Endothelial cell of umbilical vein (primary cell): ENCODE data around the gene R3HDM2. TPM values are rescaled to one million over a fixed set of nuclear protein-coding genes. Genes with fewer than 3 reads are reported as not detected.

Experiments
- BruUV-seq: library from RNA; stranded (reverse); fragments of 400-500 nt; replicated peaks from 2 replicates; lab custom pipeline; 2021; lab: Mats Ljungman, UMichigan
- CTCF ChIA-PET: fragments of 300-600, 350-600 bp; sonication (Branson Sonifier 250); formaldehyde crosslinking; loops from one replicate; lab custom pipeline; 2021; ENCODE audit warnings: antibody characterized with exemption, inconsistent platforms; lab: Charles Lee
- POLR2A ChIA-PET: fragments of 300-600, 350-600 bp; sonication (Branson Sonifier 250); formaldehyde crosslinking; loops from one replicate; lab custom pipeline; 2021; ENCODE audit warnings: antibody characterized with exemption, inconsistent platforms; lab: Charles Lee
- DNase-seq: peaks from one replicate; pipeline ENCODE4 v3.0.0-alpha.2; 2011; ENCODE audit warnings: low read depth, low spot score
- FAIRE-seq: peaks from 2 replicates; lab custom pipeline; 2011; peaks lifted over from hg19 to GRCh38; lab: Jason Lieb, UNC
- H2AFZ ChIP-seq: 2 replicates; pipeline ENCODE4 v1.6.0; 2012; ENCODE audit warnings: low read depth, low read length, control low read depth, inconsistent platforms
- H3K27ac ChIP-seq: 2 replicates; pipeline ENCODE4 v1.5.1; 2011; ENCODE audit warnings: low read depth, mild to moderate bottlenecking, control low read depth, low read length, moderate library complexity; ENCODE audit not compliant: insufficient read depth
- H3K27me3 ChIP-seq, 2 experiments: 2 replicates each; pipeline versions ENCODE4 v1.6.0 to v1.6.1; 2011; ENCODE audit warnings: low read length in 2 of 2, mixed read lengths in 1 of 2; ENCODE audit not compliant: control insufficient read depth in 2 of 2, insufficient read depth in 2 of 2
- H3K36me3 ChIP-seq, 2 experiments: 2 replicates in 1 of 2; 3 replicates in 1 of 2; pipeline ENCODE4 v1.5.1; 2011; ENCODE audit warnings: low read length in 2 of 2, mild to moderate bottlenecking in 1 of 2, moderate library complexity in 1 of 2; ENCODE audit not compliant: control insufficient read depth in 2 of 2, insufficient read depth in 2 of 2; ENCODE audit errors: extremely low read depth in 1 of 2
- H3K4me1 ChIP-seq: 3 replicates; pipeline ENCODE4 v1.5.1; 2011; ENCODE audit warnings: mild to moderate bottlenecking, low read length; ENCODE audit not compliant: control insufficient read depth, insufficient read depth; ENCODE audit errors: extremely low read depth
- H3K4me2 ChIP-seq: 2 replicates; pipeline ENCODE4 v1.6.1; 2011; ENCODE audit warnings: low read length, control low read depth, mixed read lengths; ENCODE audit not compliant: insufficient read depth
- H3K4me3 ChIP-seq, 3 experiments: fragments of 200-600 bp in 1 of 3; sonication (generic), shearing (Covaris generic) in 1 of 3; replicated peaks in 1 of 3; 2 replicates each; pipeline ENCODE4 v1.5.1; 2011 to 2016; ENCODE audit warnings: control low read depth in 3 of 3, low read length in 3 of 3, mild to moderate bottlenecking in 2 of 3, inconsistent platforms in 1 of 3, low read depth in 1 of 3, moderate library complexity in 1 of 3; ENCODE audit not compliant: insufficient read depth in 1 of 3
- H3K79me2 ChIP-seq: 2 replicates; pipeline ENCODE4 v1.6.0; 2012; ENCODE audit warnings: low read length, inconsistent platforms; ENCODE audit not compliant: control insufficient read depth, insufficient read depth
- H3K9ac ChIP-seq: replicated peaks from 2 replicates; pipeline ENCODE3; 2011; ENCODE audit warnings: low read length, control low read depth; ENCODE audit not compliant: insufficient read depth; ENCODE audit errors: extremely low read depth
- H3K9me1 ChIP-seq: replicated peaks from 3 replicates; pipeline ENCODE4 v1.6.0; 2011; ENCODE audit warnings: mild to moderate bottlenecking, low read length; ENCODE audit not compliant: control insufficient read depth, insufficient read depth; ENCODE audit errors: extremely low read depth
- H3K9me3 ChIP-seq: replicated peaks from 2 replicates; pipeline ENCODE4 v1.5.1; 2012; ENCODE audit warnings: low read length, inconsistent platforms; ENCODE audit not compliant: control insufficient read depth, insufficient read depth
- H4K20me1 ChIP-seq: replicated peaks from 2 replicates; pipeline ENCODE3; 2011; ENCODE audit warnings: mild to moderate bottlenecking, low read length; ENCODE audit not compliant: control insufficient read depth, insufficient read depth; ENCODE audit errors: extremely low read depth
- EZH2 ChIP-seq: IDR thresholded peaks from 2 replicates; pipeline ENCODE4 v1.6.1; 2012; ENCODE audit warnings: borderline replicate concordance, low read depth, mild to moderate bottlenecking, moderate library complexity, low read length, inconsistent platforms; ENCODE audit not compliant: severe bottlenecking
- FOS ChIP-seq: IDR thresholded peaks from 2 replicates; pipeline ENCODE4 v1.6.1; 2011; ENCODE audit warnings: mild to moderate bottlenecking, low read length, moderate library complexity, borderline replicate concordance; ENCODE audit not compliant: insufficient read depth
- GATA2 ChIP-seq: IDR thresholded peaks from 2 replicates; pipeline ENCODE4 v1.7.0; 2011; ENCODE audit warnings: low read depth, mild to moderate bottlenecking, moderate library complexity, mixed read lengths, low read length; ENCODE audit not compliant: insufficient read length, insufficient read depth
- JUN ChIP-seq: IDR thresholded peaks from 2 replicates; pipeline ENCODE4 v1.6.1; 2011; ENCODE audit warnings: borderline replicate concordance, low read depth; ENCODE audit not compliant: insufficient read length, insufficient read depth
- MYC ChIP-seq: IDR thresholded peaks from one replicate; pipeline ENCODE4 v1.6.1; 2011; ENCODE audit warnings: mild to moderate bottlenecking, low read depth, low read length
- POLR2A ChIP-seq: IDR thresholded peaks from 2 replicates; pipeline ENCODE4 v1.6.1; 2012; ENCODE audit warnings: low read depth, mild to moderate bottlenecking, control low read depth, low read length
- POLR2AphosphoS5 ChIP-seq: IDR thresholded peaks from 2 replicates; pipeline ENCODE4 v1.6.1; 2012; ENCODE audit warnings: low read depth, mild to moderate bottlenecking, control low read depth, low read length, moderate library complexity; ENCODE audit not compliant: insufficient read depth
- dilution Hi-C: fragments of 300-500 bp; cut with MboI; formaldehyde crosslinking; loops from one replicate; pipeline ENCODE4 v1.15.0; 2019; ENCODE audit warnings: low sequenced_read_pairs; ENCODE audit not compliant: extremely low pct_ligation_motif_present
- intact Hi-C: fragments of 100-400 bp; cut with micrococcal nuclease; formaldehyde crosslinking; loops from one replicate; pipeline ENCODE4 v1.10.0; 2022
- polyA plus RNA-seq, 4 experiments: library from polyadenylated mRNA; depleted of rRNA in 3 of 4; stranded (reverse) in 3 of 4; unstranded in 1 of 4; fragments of >200 nt; gene quantifications; 2 replicates each; pipeline versions ENCODE4 v1.2.1 to v1.2.3, GENCODE V29; 2011 to 2012; ENCODE audit warnings: missing spikeins in 1 of 4
- total RNA-seq: library from RNA; stranded (reverse); gene quantifications from 2 replicates; pipeline ENCODE4 v1.2.3, GENCODE V29; 2021
- TF ChIP-seq, protein P1 (sequence below): IDR thresholded peaks from 2 replicates; pipeline ENCODE4 v1.6.1; 2011; ENCODE audit not compliant: insufficient read depth, insufficient read length
- TF ChIP-seq, protein P2 (sequence below), 2 donors: IDR thresholded peaks; 1 replicate in 1 of 2; 2 replicates in 1 of 2; pipeline ENCODE4 v1.5.1; 2011; ENCODE audit warnings: low read length in 2 of 2, mild to moderate bottlenecking in 2 of 2, moderate library complexity in 2 of 2, control low read depth in 1 of 2, inconsistent platforms in 1 of 2, low read depth in 1 of 2; ENCODE audit not compliant: insufficient read depth in 1 of 2; ENCODE audit errors: extremely low read depth in 1 of 2

R3HDM2 gene
- total and polyA plus RNA-seq, 2 donors (not counting 3 experiments of a cell fraction or from before 2014, with no cell fraction given) = 26.1 to 31.3 TPM

DNA sequence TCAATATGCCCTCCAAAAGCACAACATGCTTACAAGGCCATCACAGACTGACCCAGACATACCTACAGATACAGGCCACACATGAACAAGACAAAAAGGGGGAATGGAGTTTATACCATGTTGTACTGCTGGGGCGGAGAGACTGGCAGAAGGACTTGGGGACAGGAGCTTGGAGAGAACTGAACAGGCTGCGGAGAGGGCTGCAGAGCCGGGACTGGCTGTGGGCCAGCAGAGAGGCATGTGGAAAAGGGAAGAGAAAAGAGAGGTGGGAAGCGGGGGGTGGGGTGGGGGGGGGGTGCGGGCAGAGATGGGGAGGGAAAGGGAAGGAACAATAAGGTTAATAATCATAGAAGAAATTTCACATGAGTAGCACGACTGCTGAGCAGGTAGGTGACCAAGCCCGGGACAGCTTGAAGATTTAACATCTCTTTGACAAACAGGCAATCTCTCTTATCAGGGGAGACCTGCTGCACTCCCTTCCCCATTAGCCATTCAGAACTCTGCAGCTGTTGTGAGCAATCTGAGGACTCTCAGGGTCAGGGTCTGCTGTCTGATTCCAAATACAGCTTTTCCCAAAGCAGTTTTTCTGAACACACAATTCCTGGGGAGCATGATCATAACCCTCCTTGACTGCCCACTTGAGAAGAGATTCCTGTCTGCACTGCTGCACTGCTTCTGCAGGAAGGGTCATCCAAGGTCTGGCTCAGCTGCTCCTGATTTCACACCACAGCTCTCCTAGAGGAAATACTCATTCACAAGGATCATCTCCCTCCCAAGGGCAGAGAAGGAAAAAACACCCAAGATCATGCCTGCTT, 158.3 kb downstream of the R3HDM2 start:
- no peak for FAIRE-seq
- TF ChIP-seq, protein P1, sequence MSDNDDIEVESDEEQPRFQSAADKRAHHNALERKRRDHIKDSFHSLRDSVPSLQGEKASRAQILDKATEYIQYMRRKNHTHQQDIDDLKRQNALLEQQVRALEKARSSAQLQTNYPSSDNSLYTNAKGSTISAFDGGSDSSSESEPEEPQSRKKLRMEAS = no peak
- TF ChIP-seq, protein P2, sequence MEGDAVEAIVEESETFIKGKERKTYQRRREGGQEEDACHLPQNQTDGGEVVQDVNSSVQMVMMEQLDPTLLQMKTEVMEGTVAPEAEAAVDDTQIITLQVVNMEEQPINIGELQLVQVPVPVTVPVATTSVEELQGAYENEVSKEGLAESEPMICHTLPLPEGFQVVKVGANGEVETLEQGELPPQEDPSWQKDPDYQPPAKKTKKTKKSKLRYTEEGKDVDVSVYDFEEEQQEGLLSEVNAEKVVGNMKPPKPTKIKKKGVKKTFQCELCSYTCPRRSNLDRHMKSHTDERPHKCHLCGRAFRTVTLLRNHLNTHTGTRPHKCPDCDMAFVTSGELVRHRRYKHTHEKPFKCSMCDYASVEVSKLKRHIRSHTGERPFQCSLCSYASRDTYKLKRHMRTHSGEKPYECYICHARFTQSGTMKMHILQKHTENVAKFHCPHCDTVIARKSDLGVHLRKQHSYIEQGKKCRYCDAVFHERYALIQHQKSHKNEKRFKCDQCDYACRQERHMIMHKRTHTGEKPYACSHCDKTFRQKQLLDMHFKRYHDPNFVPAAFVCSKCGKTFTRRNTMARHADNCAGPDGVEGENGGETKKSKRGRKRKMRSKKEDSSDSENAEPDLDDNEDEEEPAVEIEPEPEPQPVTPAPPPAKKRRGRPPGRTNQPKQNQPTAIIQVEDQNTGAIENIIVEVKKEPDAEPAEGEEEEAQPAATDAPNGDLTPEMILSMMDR (IDR thresholded peaks at IDR 0.05; ENCODE audit: extremely low read depth in 1 of 2, insufficient read depth in 1 of 2, low read depth in 1 of 2, low read length in 2 of 2) = no peak
- TF ChIP-seq EZH2 (no peak), MYC (no peak), POLR2A (no peak), JUN (no peak), GATA2 (no peak), POLR2AphosphoS5 (no peak), FOS (no peak)
- Histone ChIP-seq H3K79me2 (no peaks in the 10 kb centered on the region), H2AFZ (no peak overlapping the region), H3K4me3 (no peak overlapping the region), H3K4me1 (peaks cover 10% of the 10 kb centered on the region), H4K20me1 (no peaks in the 10 kb centered on the region), H3K9me1 (no peaks in the 10 kb centered on the region), H3K4me2 (no peak overlapping the region), H3K9me3 (no peaks in the 10 kb centered on the region), H3K9ac (no peak overlapping the region), H3K27me3 (no peaks in the 10 kb centered on the region), H3K27ac (no peak overlapping the region), H3K36me3 (peaks cover 4 to 5% of the 10 kb centered on the region in 2 experiments)
- DNase-seq = peak; percentile 63
- POLR2A ChIA-PET = no interaction called here
- dilution Hi-C loops (no loop called here), intact Hi-C loops (no loop called here)
- BruUV-seq = no TSS peak
- CTCF ChIA-PET = interaction anchor here (0.8 to 2.1 kb wide), 6 partner anchors 30 to 186 kb away, joined by 3 to 7 read pairs (median 4); partner anchors contain the start of gene SHMT2
